Measurements from ENCODE around the gene SEL1L3.

DNA sequence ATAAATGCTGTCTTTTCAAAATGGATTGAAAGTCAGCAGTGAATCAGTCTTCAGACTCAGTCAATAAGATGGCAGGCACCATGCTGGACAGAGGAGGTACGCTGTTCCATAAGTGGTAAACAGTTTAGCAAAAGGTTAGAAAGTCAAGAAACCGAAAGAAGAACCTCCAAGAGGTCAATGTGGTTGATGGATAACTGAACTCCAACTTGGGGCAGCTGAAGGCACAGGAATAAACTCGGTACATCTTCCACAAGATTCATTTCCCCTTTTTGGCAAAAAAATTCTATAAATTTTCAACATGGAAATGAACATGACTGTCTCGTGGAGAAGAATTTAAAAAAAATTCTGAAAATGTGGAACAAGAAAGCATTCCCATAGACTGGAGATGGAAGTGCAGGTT lies 18.4 kb upstream of the SEL1L3 start:
- TF ChIP-seq, protein P1, sequence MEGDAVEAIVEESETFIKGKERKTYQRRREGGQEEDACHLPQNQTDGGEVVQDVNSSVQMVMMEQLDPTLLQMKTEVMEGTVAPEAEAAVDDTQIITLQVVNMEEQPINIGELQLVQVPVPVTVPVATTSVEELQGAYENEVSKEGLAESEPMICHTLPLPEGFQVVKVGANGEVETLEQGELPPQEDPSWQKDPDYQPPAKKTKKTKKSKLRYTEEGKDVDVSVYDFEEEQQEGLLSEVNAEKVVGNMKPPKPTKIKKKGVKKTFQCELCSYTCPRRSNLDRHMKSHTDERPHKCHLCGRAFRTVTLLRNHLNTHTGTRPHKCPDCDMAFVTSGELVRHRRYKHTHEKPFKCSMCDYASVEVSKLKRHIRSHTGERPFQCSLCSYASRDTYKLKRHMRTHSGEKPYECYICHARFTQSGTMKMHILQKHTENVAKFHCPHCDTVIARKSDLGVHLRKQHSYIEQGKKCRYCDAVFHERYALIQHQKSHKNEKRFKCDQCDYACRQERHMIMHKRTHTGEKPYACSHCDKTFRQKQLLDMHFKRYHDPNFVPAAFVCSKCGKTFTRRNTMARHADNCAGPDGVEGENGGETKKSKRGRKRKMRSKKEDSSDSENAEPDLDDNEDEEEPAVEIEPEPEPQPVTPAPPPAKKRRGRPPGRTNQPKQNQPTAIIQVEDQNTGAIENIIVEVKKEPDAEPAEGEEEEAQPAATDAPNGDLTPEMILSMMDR (IDR thresholded peaks at IDR 0.05), result no peak
- no peak for TF ChIP-seq POLR2A (IDR thresholded peaks at IDR 0.05)
